Renal cortical epithelial cell (primary cell): Measurements from ENCODE around the gene ANOS1. TPM values are rescaled to one million over a fixed set of nuclear protein-coding genes. Genes with fewer than 3 reads are reported as not detected.

Source experiments
- DNase-seq: peaks from one replicate; pipeline ENCODE4 v3.0.0-alpha.2; 2011; ENCODE audit warnings: low read depth
- total RNA-seq: library from RNA; depleted of rRNA; stranded (reverse); fragments of >200 nt; gene quantifications from 2 replicates; pipeline ENCODE4 v1.2.3, GENCODE V29; 2014

Gene ANOS1
- total RNA-seq, 1 donor from 2014 or later: 1.9 TPM

GRCh38 chrX:8720136-8720535, 11.8 kb downstream of the ANOS1 start:
- DNase-seq: no peak

DNA sequence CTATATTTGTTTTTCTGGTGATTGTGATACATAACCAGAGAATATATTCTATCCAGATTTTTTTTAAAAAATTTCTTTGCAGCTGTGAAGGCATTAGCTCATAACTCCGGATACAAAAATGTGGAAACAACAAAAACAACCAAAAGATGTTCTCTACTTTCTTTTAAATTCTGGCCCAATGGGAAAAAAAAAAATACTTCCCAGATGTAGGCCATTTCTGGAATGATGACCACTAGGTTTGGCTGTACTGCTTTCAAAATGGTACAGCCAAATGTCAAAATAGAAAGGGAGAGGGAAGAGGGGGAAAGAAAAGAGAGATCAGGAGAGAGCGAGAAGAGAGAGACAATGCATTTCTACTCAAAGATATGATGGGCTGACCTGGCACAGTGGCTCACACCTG, 14.6 kb downstream of the ANOS1 start:
- DNase-seq: no peak

DNA sequence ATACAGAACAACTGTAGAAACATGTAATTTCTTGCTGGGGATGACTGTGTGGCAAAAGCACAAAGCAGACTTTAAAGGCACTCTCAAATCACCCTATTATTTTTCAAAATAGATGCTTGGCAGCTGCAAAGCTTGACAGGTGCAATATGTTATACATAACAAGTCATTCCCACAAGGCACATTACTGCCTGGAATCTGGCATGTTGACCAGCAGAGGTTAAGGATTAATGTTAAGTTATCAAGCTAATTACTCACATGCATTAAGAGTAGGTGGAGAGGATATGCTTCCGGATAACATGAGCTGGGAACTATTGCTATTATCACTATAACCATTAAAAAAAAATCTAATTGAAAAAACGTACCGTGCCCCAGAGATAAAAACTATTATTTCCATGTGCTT, 17.8 kb downstream of the ANOS1 start:
- no peak for DNase-seq

DNA sequence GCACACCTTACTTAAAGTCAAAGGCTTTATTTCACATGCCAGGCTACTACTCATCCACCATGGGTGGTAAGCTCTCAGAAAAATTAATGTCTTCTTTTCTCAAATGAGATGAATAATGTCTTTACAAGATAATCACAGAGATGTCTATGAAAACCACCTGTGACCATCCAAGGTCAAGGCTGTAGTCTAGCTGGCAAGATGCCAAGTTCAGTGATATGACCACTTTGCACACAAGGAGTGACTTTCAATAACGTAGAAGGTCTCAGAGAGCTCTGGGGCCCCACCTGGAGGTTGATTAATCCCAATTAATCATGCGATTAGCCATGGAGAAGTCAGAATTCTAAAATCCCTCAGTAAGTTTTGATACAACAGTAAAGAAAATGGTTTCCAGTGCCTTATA, 20.5 kb downstream of the ANOS1 start:
- DNase-seq: no peak

- DNase-seq: no peak
Observed at GRCh38 chrX:8704184-8704583, 27.8 kb downstream of the ANOS1 start.

GRCh38 chrX:8692871-8693270, 39.1 kb downstream of the ANOS1 start:
- no peak for DNase-seq

GRCh38 chrX:8689473-8689872, 42.5 kb downstream of the ANOS1 start:
- DNase-seq: no peak

DNA sequence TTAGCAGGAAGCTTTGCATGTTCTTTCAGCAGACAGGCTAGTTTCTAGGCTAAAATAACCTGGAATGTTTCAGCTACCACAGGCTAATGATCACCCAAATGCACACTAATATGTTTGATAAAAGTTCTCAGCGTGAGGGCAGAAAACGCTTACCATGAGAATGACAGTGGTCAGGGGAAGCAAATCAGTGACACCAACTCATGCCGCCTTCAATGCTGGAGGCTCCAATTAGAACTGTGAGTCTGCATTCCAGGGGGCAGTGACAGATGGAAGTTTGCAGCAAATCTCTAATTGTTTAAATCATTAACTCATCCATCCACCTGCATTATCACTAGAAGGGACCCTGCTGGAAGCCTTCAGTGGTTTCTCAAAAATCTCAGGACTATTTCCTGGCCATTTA, 43.2 kb downstream of the ANOS1 start:
- DNase-seq: peak; percentile 0

DNA sequence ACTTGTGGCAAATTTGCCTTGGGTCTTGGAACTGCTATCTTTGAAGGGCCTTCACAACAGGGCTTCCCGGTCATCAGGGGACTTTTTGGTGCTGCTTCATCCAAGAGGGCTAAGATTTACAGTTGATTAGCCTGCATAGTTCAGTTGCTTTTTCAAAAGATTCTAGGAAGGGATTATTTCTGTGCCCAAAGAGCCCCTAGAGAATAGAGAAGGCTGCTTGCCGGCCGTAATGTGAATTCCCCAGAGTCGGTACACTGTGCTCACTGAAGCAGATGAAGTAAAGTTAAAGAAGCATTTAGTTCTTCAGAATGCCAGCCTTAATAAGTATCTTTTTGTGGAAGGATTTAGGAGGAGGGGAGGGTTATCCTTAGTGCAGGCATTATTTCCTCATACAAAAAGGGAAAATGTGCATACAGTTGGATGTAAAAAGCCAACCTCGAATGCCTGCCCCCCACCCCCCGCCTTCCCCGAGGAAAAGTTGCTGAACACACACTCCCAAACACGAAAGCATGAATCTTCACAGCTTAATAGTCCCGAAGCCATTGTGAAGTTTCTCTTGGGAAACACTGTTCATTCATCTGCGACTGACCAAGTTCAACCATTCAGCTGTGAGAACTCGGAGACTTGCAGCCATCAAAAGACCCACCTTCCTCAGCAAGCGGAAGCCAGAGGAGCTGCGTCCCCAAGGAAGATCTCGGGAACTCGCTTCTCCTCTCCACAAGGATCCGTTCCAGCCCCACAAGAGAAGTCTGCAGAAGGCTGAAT, 47.6 kb downstream of the ANOS1 start:
- DNase-seq: peak; percentile 26

DNA sequence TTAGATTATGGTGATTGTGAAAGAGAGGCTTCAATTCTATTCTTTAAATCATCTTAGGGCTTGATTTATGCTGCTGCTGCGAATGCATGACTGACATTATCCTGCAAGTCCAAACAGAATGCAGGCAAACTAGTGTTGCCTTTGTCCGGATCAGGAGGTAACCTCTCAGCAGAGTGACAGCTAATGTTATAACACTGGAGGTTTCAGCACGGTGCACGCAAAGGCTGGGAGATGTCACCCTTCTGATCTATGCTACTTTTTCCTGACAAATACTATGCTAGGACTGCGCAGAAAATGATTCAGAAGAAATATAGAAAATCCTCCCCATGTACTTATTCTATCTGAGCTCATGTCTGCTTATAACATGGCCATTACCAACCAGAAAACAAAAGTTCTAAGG, 48.2 kb downstream of the ANOS1 start:
- DNase-seq: no peak

GRCh38 chrX:8679550-8679949, 52.4 kb downstream of the ANOS1 start:
- no peak for DNase-seq

DNA sequence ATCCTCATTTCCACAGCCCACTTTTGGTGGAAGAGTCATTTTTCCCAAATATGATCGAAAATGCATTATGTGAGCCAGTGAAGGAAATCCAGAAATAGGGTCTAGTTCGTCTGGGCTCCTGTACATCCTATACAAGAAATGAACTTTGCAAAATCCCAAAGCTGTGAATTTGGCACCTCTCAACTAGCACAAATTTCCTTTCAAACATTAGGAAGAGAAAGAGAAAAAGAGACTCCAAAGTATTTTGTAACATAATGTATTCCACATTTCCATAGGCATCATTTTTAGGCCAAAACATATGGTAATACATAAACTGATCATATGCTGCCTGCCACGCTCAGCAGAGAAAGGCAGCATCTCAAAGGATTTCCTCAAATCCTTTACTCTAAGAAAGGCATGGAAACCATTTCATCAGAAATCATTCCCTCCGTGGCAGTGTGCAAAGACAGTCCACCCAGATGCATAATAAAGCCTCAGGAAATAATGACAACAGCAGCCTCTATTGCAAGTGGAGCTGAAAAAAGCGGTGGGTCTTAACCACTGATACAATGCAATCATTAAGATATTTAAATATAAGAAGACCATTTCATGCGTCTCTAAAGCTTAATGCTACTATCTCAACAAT, 56.8 kb downstream of the ANOS1 start:
- DNase-seq: no peak

DNA sequence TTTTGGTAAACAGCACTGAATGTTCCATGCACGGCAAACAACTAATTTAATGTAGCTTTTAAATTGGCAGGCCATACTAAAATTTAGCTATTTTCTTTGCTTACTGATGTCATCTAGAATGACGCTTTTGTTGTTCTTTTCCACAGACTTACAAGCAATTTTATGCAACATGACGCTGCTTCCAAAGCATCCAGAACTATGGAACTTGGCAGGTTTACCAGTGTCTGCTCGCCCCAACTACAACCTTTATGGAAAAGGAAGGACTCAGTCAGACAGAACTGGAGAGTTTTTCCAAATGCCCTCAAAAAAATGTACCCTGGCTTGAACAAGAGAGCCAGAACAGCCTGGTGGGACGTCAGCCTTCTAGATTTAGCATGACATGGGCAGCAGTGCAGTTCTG, 58.7 kb downstream of the ANOS1 start:
- no peak for DNase-seq

DNA sequence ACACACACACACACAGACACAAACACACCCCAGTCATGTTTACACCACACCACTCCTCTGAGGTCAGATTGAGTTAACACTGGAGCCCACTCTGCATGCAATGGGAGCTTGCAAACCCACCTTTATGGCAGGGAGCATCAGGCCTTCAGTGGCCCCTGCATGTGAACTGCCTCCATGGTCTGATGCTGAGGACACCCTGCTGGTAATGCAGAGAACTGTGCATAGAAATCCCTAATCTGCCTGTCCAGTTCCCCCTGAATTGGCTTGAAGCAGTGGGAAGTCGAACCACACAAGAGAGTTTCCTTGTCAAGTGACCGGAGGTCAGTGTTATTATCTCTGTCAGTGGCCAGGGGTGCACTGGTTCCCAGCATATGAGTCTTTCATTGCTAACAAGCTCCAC, 59.8 kb downstream of the ANOS1 start:
- DNase-seq: no peak

- no peak for DNase-seq
Observed at GRCh38 chrX:8668813-8669212, 63.1 kb downstream of the ANOS1 start.

GRCh38 chrX:8663325-8663724, 68.6 kb downstream of the ANOS1 start:
- DNase-seq: peak; percentile 0

DNA sequence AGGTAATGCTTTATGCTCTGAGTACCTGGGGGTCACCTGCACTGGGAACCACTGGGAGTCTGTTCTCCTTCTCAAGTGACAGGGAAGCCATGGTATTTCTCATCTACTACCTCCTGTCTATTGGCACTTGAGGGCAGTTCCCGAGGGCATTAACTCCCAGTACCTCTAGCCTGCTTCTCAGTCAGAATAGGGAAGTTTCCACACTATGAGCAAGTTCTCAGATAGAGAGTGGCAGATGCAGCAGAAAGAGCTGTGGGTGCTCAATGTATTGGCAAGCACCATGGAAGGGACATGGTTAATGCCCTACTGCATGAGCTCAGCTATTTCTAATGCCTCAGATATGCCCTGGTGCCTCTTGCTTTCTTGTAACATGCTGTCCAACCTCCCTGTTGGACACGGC, 74.1 kb downstream of the ANOS1 start:
- DNase-seq: no peak

DNA sequence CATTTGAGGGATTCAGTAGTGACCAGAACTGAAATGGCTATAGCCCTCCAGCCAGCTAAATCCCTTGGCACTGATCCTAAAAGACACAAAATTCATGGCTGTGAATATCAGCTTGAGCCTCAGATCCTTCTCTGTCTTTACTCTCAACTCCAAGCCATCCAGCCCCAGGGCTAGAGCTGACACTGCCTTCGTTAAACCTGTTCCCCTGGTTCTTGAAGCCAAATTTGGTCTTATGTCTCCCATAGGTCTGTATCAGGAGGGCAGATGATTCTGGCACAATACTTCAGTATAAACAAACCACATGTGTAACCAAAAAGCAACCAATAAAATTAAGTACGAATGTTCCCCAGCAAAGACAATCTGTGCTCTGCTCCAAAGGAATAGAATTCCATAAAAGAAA, 78.0 kb downstream of the ANOS1 start:
- DNase-seq: no peak

GRCh38 chrX:8649969-8650368, 82.0 kb downstream of the ANOS1 start:
- DNase-seq: no peak

DNA sequence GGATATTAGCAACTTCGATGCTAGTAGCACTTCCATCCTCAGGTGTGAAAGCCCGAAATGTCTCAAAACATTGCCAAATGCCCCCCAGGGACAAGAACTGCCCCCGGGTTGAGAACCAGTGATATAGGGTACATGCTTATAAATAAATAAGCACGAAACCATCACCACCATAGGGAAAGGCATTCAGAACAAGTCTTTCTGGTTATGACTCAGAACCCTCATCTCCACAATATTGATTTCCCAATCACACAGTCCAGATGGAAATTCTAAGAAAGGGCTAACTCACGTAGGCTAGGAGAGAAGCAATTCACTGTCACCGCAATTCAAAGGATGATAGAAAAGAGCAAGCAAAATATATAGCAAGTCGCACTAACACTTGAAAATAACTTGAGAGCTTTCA, 84.8 kb downstream of the ANOS1 start:
- no peak for DNase-seq

- DNase-seq: no peak
Observed at GRCh38 chrX:8639949-8640475, 91.9 kb downstream of the ANOS1 start.

- no peak for DNase-seq
Observed at GRCh38 chrX:8636497-8636896, 95.4 kb downstream of the ANOS1 start.

- DNase-seq: no peak
Observed at GRCh38 chrX:8635812-8636211, 96.1 kb downstream of the ANOS1 start.

- DNase-seq: no peak
Observed at GRCh38 chrX:8632924-8633323, 99.0 kb downstream of the ANOS1 start.
